ENCODE measurements around the gene MEMO1. TPM values are rescaled to one million over a fixed set of nuclear protein-coding genes. Genes with fewer than 3 reads are reported as not detected.
"Not testable (repeated sequence)": the region's sequence is repeated elsewhere in the genome, so short reads cannot be mapped to it uniquely, and the experiment has no call there.

The MEMO1 gene
- total RNA-seq, 1 experiment from 2014 or later: 37.0 TPM

DNA sequence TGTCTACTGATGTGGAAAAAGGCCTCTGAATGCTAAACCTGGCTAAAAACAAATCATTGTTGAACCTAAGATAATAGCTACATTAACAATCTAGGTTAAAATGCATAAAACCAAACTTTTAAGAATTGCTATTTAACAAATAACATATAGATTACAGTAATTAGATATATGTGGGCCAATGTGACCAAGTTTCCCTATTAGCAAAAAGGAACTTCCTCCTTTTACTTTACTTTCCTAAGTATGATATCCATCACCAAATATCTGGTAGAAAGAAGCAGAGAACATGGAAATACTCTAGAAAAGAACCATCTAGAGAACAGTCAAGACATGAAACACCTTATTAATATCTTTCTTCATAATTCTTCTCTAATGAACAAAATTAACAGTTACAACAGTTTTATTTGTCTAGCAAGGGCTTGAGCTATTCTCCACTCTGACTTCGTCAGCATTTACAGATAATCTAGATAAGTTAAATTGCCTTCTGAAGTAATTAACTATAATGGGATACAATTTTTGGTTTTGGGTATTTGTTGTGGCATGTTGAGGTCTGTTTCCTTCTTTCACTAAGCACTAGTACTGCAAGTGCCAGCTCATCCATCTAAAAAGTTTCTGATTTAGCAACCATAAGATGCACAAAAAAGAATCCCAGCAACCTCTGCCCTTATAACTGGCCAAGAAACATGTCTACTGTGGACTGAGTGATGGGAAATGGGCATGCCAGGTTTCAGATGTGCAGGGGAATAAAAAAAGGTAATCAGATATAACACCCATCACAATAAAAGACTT is 53.3 kb downstream of the MEMO1 start:
- no peak for DNase-seq (ENCODE audit: low read depth)

DNA sequence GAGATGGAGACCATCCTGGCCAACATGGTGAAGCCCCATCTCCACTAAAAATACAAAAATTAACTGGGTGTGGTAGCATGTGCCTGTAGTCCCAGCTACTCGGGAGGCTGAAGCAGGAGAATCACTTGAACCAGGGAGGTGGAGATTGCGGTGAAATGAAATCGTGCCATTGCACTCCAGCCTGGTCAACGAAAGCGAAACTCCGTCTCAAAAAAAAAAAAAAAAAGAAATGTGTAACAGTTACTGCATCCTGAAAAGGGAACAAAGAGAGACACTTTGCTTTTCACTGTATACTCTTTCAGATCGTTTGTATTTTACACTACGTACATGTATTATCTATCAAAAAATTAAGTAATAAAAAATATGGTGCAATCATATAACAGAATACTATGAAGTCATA is 53.9 kb downstream of the MEMO1 start:
- DNase-seq (ENCODE audit: low read depth): not testable (repeated sequence)

DNA sequence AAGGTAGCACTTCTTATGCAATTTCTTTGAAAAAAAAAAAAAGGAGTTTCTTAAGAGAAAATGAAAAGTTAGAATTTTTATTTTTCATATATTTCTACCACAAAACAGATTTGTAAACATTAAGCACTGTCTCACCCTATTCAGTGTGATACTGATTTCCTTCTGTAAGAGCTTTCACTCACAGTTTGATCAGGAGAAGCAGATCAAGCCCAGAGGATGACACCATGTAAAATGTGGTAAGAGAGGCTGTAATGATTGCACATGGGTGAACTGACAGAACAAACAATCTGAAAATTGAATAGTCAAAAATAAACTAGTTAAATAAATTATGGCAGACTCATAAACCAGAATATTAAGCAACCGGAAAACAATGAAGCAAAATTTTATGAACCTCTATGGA is 54.5 kb downstream of the MEMO1 start:
- DNase-seq (ENCODE audit: low read depth): no peak

- DNase-seq (ENCODE audit: low read depth): not testable (repeated sequence)
Measured at GRCh38 chr2:31953095-31953494, 57.7 kb downstream of the MEMO1 start.

DNA sequence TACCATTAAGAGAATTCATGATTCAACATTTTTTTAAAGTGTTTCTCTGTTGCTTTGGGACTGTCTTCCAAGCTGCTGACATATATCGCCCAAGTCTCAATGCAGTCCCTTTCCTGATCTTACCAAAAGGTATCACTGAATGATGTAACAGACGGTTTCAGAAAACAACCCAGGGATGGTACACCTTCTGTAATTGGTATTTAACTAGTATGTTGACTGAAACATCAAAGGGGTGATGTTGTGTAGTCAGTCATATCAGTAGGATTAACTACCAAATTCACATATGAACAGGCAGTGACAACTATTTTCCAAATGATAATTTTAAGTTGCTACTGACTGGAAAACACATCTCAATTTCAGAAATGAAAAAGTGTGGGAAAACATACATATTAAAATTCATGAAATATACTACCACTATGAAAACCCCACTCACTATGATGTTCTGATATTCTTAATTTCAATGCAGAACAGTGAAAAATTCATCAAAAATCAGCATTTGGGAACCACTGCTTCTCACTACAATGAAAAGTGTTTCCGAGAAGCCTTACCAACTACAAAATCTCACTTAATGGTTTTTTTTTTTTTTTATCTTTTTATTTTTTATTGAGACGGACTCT is 59.8 kb downstream of the MEMO1 start:
- no peak for DNase-seq (ENCODE audit: low read depth)

GRCh38 chr2:31947871-31948270 is 62.9 kb downstream of the MEMO1 start:
- no peak for DNase-seq (ENCODE audit: low read depth)

DNA sequence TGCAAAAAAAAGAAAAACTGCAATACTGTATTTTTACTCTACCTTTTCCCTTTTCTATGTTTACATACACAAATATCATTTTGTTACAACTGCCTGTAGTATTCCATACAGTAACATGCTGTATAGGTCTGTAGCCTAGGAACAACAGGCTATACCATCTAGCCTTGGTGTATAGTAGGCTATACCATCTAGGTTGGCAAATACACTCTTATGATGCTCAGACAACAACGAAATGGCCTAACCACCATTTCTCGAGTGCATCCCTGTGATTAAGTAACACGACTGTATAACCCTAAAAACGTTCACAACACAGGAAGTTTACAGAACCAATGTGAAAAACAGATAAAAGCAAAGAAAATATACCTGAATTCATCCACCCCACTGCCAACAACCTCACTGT is 64.0 kb downstream of the MEMO1 start:
- no peak for DNase-seq (ENCODE audit: low read depth)

- DNase-seq (ENCODE audit: low read depth): peak; percentile 21
Measured at GRCh38 chr2:31945572-31945935, 65.3 kb downstream of the MEMO1 start.

- no peak for DNase-seq (ENCODE audit: low read depth)
Measured at GRCh38 chr2:31944828-31945571, 65.8 kb downstream of the MEMO1 start.

GRCh38 chr2:31943636-31944225 is 67.1 kb downstream of the MEMO1 start:
- no peak for DNase-seq (ENCODE audit: low read depth)

DNA sequence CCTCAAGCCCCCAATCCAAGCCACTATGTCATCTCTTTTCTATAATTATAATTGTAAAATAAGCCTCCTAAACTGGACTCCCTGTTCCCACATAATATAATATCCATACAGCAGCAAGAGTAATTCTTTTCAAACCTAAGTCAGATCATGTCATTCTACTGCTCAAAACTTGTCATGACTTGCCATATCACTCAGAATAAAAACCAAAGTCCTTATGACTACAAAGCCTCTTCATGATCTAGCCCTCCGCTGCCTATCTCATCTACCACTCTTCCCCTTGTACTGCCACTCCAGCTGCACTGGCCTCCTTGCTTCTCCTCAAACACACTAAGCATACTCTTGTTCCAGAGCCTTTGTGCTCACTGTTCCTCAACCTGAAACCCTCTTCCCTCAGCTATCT is 69.9 kb downstream of the MEMO1 start:
- DNase-seq (ENCODE audit: low read depth): no peak

DNA sequence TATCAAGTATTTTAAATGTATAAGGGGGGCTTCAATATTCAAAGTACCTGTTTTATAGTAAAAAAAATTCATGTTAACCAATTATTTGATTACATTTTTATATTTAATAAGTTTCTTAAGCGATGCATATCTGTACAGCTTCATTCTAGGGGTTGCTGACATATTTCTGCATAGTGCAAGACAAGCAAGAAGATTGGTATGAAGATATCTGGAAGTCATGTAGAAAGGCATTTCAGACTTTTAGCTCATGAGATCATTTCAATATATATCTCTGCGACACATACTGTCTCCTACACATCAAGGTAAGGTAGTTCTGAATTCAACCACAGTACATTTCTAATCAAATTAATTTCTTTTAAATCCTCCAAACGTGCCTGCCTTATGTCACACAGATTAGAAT is 73.1 kb downstream of the MEMO1 start:
- no peak for DNase-seq (ENCODE audit: low read depth)

DNA sequence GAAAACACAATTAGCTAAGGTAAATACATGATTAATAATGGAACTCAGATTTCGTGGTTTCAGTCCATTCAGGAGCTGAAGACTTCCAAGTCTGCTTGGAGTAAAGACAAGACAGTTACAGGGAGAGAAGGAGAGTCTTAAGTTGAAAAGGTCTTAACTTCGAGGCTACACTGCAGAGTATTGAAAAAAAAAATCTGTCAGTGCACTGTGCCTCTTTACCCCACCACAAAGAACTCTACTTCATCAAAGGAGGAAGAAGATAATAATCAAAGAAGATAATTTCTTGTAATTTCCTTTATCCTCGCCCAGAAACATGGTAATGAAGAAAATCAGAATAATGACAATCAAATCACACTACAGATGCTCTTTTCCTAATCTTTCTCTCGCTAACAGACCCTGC is 75.4 kb downstream of the MEMO1 start:
- no peak for DNase-seq (ENCODE audit: low read depth)

DNA sequence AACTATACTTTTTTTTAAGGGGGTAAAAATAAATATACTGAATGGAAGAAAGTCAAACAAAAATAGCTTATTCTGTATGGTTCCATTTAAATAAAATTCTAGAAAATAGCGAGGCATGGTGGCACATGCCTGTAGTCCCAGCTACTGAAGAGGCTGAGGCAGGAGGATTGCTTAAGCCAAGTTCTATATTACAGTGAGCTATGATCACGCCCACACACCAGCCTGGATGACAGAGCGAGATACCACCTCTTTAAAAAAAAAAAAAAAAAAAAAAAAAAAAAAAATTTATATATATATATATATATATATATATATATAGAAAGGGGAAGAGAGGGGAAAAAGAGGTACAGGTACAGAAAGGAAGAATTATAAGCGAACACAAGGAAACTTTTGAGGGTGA is 77.7 kb downstream of the MEMO1 start:
- no peak for DNase-seq (ENCODE audit: low read depth)

GRCh38 chr2:31932589-31932988 is 78.2 kb downstream of the MEMO1 start:
- no peak for DNase-seq (ENCODE audit: low read depth)

- no peak for DNase-seq (ENCODE audit: low read depth)
Measured at GRCh38 chr2:31931916-31932315, 78.9 kb downstream of the MEMO1 start.

DNA sequence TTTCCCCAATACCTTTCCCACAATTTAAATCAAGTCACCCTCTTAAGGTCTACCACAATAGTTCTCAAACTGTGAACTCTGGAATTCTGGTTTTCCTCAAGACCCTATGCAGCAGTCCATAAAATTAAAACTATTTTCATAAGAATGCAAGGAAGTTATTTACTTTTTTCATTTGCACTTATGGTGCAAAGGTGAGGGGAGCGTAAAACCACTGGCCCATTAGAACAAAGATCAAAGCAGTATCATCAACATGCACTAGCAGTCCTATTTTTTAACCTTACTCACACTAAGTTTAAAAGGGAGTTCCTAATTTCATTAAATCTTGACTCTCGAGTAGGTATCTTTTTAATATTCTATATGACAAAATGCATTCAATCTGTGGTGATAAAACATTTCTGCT is 85.3 kb downstream of the MEMO1 start:
- no peak for DNase-seq (ENCODE audit: low read depth)

GRCh38 chr2:31923662-31924061 is 87.1 kb downstream of the MEMO1 start:
- DNase-seq (ENCODE audit: low read depth): no peak

DNA sequence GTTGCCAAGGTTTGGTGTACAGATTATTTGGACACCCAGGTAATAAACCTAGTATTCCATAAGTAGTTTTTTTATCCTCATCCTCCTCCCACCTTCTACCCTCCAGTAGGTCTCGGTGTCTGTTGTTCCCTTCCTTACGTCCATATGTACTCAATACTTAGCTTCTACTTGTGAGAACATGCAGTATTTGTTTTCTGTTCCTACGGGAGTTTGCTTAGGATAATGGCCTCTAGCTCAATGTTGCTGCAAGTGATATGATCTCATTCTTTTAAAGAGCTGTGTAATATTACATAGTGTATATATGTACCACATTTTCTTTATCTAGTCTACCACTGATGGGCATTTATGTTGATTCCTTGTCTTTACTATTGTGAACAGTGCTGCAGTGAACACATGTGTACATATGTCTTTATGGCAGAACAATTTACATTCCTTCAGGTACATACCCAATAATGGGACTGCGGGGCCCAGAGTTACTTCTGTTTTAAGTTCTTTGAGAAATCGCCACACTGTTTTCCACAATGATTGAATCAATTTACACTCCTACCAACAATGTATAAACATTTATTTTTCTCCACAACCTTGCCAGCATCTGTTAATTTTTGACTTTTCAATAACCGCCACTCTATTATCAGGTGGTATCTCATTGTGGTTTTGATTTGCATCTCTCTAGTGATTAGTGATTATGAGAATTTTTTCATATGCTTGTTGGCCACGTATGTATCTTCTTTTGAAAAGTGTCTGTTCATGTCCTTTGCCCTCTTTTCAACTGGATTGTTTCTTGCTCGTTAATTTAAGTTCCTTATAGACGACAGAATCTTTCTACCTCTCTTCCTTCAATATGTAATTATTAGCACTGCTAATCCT is 88.0 kb downstream of the MEMO1 start:
- no peak for DNase-seq (ENCODE audit: low read depth)

GRCh38 chr2:31920962-31921361 is 89.8 kb downstream of the MEMO1 start:
- DNase-seq (ENCODE audit: low read depth): no peak

DNA sequence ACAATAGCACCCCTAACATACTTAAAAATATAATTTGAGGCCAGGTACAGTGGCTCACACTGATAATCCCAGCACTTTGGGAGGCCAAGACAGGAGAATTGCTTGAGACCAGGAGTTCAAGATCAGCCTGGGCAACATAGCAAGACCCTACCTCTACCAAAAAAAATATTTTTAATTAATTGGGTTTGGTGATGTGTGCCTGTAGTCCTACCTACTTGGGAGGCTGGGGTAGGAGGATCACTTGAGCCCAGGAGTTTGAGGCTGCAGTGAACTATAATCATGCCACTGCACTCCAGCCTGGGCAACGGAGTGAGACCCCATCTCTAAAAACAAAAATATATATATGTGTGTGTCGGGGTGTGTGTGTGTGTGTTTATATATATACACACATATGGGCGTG is 91.3 kb downstream of the MEMO1 start:
- DNase-seq (ENCODE audit: low read depth): no peak

GRCh38 chr2:31909661-31910060 is 101.1 kb downstream of the MEMO1 start:
- DNase-seq (ENCODE audit: low read depth): no peak
